HG03103 (cell line): ENCODE data around the gene SFXN5.
A peak's percentile ranks its signal among the peaks of the same experiment; 100 is the strongest.

ENCODE experiments used
- ATAC-seq: cut with Tn5 transposase; IDR thresholded peaks from one replicate; pipeline ENCODE4 v1.9.1; 2021; ENCODE audit warnings: low read depth; ENCODE audit not compliant: unreplicated experiment

SFXN5 gene

DNA sequence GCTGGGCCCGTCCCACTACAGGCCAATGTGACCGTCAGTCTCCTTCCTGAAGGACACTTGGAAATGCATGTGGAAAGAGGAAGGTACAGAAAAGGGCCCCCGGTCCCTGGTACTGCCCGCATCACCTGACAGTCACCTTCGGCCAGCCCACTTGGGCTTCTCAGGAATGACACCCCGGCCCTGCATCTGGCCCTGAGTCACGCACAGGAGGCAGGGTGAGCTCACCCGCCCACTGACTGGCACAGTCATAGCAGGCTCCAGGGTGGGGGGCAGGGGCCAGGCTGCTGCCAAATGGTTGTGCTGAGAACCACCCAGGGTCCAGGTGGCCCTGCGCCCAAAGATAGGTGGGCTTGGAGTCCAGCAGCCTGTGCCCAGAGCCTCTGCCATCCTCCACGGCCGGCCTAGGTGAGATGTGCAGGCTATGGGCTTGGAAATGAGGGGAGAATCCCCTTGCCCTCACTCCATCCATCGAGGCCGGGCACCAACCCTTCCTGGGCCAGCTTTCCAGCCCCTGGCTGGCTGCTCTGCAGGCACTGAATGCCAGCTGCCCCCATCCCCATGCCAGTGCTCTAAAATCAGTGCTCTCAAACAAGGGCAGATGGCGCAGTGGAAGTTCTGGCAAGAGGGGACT, 140.1 kb downstream of the SFXN5 start:
- no peak for ATAC-seq

DNA sequence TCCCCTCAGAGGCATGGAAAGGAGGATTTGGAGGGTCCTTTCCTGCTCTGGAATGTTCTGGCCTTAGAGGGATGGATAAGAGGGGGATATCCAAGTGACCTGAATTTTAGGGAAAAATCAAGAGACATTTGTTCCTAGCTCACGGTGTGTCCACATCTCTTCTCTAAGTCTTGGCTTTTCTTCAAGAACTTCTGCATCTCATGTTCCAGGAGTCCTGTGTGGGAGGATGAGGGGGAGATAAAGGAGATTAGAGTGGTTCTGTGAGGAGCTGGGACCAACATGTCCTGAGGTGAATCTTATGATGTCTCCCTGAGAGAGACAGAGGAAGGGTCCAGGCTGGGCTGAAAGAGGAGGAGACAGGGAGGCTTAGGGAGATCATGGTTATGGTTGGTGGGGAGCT, 142.5 kb downstream of the SFXN5 start:
- no peak for ATAC-seq

DNA sequence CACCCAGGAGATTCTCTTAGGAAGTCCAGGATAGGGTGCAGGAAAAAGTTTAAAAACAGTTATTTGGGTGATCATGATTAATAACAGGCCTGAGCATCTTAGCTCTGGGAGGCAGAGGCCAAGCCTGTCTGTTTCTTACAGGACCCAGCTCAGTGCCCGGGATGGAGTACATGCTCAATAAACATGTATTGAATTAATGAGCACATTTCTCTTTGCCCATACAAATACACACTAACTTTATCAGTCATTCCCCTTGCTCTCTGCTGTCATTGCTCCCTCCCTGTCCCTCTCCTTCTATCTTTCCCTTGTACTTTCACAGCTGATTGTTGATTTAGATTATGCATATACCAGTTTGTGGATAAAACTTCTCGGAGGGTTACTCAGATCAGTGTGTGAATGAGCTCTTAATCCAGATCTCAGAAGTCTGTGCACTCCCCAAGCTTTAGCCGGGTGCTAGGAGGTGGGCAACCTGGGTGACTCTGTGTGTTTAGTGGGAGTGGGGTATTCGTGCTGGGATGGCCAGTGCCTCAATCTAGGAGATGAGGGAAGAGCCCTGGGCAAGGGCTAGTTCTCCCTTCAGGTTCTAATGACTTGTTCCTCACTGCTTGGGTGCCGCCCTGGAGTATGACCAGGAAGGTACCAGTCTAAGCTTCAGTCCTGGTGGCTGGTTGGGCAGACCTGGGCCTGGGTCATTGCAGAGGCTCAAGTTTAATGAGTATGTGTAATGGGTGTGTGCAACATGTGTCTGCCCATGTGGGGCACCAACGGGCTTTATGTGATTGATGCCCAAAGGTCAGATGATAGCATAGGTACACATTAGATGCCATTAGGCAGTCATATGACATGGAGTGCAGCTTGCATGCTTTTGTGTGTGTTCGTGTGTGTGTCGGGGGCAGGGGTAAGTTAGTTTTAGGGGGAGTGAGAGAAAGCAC, 143.6 kb downstream of the SFXN5 start:
- ATAC-seq = no peak

DNA sequence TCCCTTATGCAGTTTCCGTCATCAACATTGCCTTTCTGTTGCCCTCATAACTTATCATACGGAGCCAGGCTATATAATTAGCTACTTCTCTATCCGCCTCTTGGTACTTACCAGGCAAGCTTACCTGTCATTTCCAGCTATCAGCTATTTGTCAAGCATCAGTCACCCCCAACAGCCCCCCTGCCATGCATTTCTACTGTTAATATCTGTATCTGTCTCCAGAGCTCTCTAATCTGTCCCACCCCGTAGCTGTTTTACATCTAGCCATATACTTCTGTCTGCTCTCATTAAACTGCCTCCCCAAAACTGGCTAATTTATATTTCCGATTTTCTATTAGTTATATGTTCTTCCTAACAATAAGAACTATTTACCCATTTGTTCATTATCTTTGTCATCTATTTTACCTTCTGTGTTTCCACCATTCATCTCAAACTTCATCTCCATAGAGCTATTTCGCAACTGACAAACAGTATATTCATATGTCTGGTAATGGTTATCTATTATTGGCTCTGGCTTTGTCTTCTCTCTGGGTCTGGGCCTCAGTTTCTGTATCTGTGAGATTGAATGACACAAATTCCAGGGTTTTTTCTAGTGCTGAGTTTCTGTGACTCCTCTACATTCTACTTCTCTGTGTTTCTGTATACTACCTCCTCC, 144.6 kb downstream of the SFXN5 start:
- ATAC-seq = no peak

DNA sequence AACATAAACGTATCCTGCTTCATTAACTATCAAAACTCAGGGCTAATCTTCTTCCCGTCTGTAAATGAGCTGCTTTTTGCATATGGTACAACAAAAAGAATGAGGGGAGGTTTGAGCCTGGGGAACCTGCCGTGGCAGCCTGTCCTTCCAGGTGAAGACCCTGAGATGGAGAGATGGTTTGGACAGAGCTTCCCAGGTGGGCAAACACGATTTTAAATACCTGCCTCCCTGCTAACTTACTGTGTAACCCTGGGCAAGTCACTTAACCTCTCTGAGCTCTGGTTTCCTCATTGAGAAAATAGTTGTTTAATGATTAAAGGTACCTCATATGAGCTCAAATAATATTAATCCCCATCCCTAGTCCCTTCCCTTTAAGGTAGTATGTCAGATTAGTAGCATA, 145.1 kb downstream of the SFXN5 start:
- ATAC-seq = no peak

DNA sequence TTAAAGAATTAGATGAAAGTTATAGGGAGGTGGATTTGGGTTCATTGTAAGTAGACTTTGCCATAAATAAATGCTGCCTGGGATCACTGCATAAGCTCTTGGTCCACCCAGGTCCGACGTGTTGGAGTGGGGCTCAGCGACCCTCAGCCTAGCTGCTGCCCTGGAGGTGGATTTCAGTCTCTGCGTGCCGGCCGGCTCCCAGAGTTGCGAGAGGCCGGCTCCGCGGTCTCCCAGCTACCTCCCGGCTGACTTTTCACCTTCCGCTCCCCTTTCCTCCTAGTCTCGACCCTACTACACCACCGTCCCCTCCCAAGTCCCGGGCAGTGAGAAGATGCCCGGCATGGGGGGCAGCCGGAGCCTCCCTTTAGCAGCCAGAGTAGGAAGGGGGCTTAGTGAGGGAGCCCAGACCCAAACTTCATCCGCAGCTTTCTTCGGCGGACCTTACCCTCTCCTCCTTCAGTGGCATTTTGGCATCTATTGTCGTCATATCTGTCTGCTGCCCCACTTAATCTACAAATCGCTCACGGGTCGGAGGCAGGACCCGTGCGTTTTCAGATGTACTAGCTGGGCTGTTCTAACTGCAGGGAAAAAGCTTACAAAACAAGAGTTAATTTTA, 146.1 kb downstream of the SFXN5 start:
- no peak for ATAC-seq

- ATAC-seq = no peak
Observed at GRCh38 chr2:72924353-72925240, 146.9 kb downstream of the SFXN5 start.

- no peak for ATAC-seq
Observed at GRCh38 chr2:72923833-72924352, 147.6 kb downstream of the SFXN5 start.

GRCh38 chr2:72921853-72922252, 149.7 kb downstream of the SFXN5 start:
- ATAC-seq = no peak

- no peak for ATAC-seq
Observed at GRCh38 chr2:72921088-72921851, 150.2 kb downstream of the SFXN5 start.

GRCh38 chr2:72920318-72921087, 151.0 kb downstream of the SFXN5 start:
- no peak for ATAC-seq

GRCh38 chr2:72919414-72920317, 151.8 kb downstream of the SFXN5 start:
- no peak for ATAC-seq

- ATAC-seq = no peak
Observed at GRCh38 chr2:72917877-72918553, 153.5 kb downstream of the SFXN5 start.

- ATAC-seq = peak; percentile 43
Observed at GRCh38 chr2:72917138-72917876, 154.2 kb downstream of the SFXN5 start, which contains the start of gene EMX1. TSS of gene EMX1 (plus strand) at chr2:72917519. CDS start at chr2:72917853, 334 bp downstream.

- no peak for ATAC-seq
Observed at GRCh38 chr2:72916743-72917137, 154.8 kb downstream of the SFXN5 start.
